Measurements from ENCODE around the gene ZBTB7C. TPM values are rescaled to one million over a fixed set of nuclear protein-coding genes. Genes with fewer than 3 reads are reported as not detected.

Gene ZBTB7C
- total RNA-seq, 1 experiment from 2014 or later, result 0.33 TPM

DNA sequence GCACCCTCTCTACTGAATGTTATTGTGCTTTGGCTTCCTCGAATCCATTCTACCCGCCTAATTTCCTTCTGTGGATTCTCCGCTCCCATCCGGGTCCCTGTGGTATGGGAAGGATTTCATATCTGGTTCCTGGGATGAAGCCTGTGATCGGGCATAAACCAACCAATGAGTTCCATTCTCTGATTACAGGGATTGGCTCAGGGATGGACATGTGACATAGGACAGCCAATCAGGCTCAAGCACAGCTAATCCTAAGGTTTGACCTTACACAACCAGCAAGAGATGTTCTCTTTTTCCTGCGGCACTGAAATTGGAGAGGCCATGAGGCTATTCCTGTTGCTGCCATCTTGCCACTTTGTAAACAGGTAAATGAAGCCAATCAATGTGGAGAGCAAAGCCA lies 310.6 kb downstream of the ZBTB7C start:
- Mint-ChIP-seq H3K9me3 (no peaks in the 10 kb centered on the region), H3K36me3 (ENCODE audit: insufficient read depth in 1 of 3, low read depth in 3 of 3) (no peaks in the 10 kb centered on the region), H3K4me3 (no peak overlapping the region), H3K4me1 (peaks cover 12 to 27% of the 10 kb centered on the region in 2 experiments), H3K27ac (no peak overlapping the region), H3K27me3 (ENCODE audit: low read depth) (peaks cover 4% of the 10 kb centered on the region; the same call in 1 of the 2 replicates)
- H3K18ac ChIP-seq (ENCODE audit: insufficient read length, low read depth, low read length), result no peak overlapping the region
- no peak overlapping the region for H3K9ac ChIP-seq (ENCODE audit: extremely low read depth, insufficient read length, low read length)
- H2BK120ac ChIP-seq (ENCODE audit: low read depth, low read length, poor library complexity, severe bottlenecking), result no peak overlapping the region
- H4K20me1 ChIP-seq (ENCODE audit: control insufficient read depth, insufficient read depth, insufficient read length), result no peaks in the 10 kb centered on the region
- no peak overlapping the region for H2AK5ac ChIP-seq (ENCODE audit: insufficient read length, low read length)
- no peak overlapping the region for H4K91ac ChIP-seq (ENCODE audit: insufficient read length, low read depth, low read length)
- no peak overlapping the region for H3K23ac ChIP-seq (ENCODE audit: insufficient read length, low read depth, low read length)
- H3T11ph ChIP-seq (ENCODE audit: low read length), result no peak overlapping the region
- H3K56ac ChIP-seq (ENCODE audit: insufficient read length, low read depth, low read length), result no peak overlapping the region
- no peaks in the 10 kb centered on the region for H3K79me1 ChIP-seq (ENCODE audit: insufficient read depth, low read depth, low read length, poor library complexity, severe bottlenecking)
- H3K4me2 ChIP-seq (ENCODE audit: insufficient read depth, insufficient read length, low read length), result no peak overlapping the region
- no peak for TF ChIP-seq CTCF (conservative IDR thresholded peaks at IDR 0.05)
- no peaks in the 10 kb centered on the region for H3K79me2 ChIP-seq (ENCODE audit: insufficient read depth, low read length)
- no peak overlapping the region for H2BK12ac ChIP-seq (ENCODE audit: insufficient read length, low read depth, low read length)
- no peak overlapping the region for H4K8ac ChIP-seq (replicated peaks; ENCODE audit: insufficient read length, low read depth, low read length)
- peaks cover 3% of the 10 kb centered on the region; the same call in 1 of the 2 replicates for H3K4me1 ChIP-seq (ENCODE audit: insufficient read depth, low read length)
- no peak overlapping the region for H3K4ac ChIP-seq (ENCODE audit: low read depth, low read length)
- no peak overlapping the region for H2BK20ac ChIP-seq (ENCODE audit: low read depth, low read length, poor library complexity, severe bottlenecking)
- no peaks in the 10 kb centered on the region for H3K9me3 ChIP-seq (ENCODE audit: control insufficient read depth, low read depth, low read length)
- H3K27me3 ChIP-seq (ENCODE audit: insufficient read depth, low read length), result no peaks in the 10 kb centered on the region
- DNase-seq, result no peak
- no CpG with 5 or more reads among the region's 6 CpGs for WGBS (ENCODE audit: extremely low coverage, insufficient read length, low lambda C conversion rate)
- H2BK5ac ChIP-seq (ENCODE audit: insufficient read length, low read length), result no peak overlapping the region
- H2BK15ac ChIP-seq (ENCODE audit: low read depth, low read length), result no peak overlapping the region
- no peak overlapping the region for H2AFZ ChIP-seq (ENCODE audit: low read length)
- H3K23me2 ChIP-seq (ENCODE audit: insufficient read length, low read depth, low read length, poor library complexity, severe bottlenecking), result no peaks in the 10 kb centered on the region
- H3K27ac ChIP-seq (ENCODE audit: insufficient read length, low read depth, low read length), result no peak overlapping the region
- no peak overlapping the region for H3K14ac ChIP-seq (ENCODE audit: insufficient read depth, low read length)
- H4K5ac ChIP-seq (ENCODE audit: insufficient read length, low read depth, low read length), result no peak overlapping the region

Measured in H9 (cell line).